ENCODE measurements around the gene DNAJB7.
"Not testable (repeated sequence)": the region's sequence is repeated elsewhere in the genome, so short reads cannot be mapped to it uniquely, and the experiment has no call there.

DNA sequence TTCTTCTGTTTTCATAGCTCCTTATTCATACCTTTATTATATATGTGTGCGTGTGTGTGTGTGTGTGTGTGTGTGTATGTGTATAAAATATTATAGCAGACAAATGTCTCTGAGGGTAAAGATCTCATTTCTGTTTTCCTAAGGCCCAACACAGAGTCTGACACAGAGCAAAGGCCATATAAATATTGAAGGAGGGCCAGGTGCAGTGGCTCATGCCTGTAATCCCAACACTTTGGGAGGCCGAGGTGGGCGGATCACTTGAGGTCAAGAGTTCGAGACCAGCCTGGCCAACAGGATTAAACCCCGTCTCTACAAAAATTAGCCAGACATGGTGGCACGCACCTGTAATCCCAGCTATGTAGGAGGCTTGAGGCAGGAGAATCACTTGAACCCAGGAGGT lies 6.5 kb upstream of the DNAJB7 start:
- TF ChIP-seq, protein P1, sequence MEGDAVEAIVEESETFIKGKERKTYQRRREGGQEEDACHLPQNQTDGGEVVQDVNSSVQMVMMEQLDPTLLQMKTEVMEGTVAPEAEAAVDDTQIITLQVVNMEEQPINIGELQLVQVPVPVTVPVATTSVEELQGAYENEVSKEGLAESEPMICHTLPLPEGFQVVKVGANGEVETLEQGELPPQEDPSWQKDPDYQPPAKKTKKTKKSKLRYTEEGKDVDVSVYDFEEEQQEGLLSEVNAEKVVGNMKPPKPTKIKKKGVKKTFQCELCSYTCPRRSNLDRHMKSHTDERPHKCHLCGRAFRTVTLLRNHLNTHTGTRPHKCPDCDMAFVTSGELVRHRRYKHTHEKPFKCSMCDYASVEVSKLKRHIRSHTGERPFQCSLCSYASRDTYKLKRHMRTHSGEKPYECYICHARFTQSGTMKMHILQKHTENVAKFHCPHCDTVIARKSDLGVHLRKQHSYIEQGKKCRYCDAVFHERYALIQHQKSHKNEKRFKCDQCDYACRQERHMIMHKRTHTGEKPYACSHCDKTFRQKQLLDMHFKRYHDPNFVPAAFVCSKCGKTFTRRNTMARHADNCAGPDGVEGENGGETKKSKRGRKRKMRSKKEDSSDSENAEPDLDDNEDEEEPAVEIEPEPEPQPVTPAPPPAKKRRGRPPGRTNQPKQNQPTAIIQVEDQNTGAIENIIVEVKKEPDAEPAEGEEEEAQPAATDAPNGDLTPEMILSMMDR (IDR thresholded peaks at IDR 0.05): not testable (repeated sequence)
- TF ChIP-seq POLR2A (IDR thresholded peaks at IDR 0.05): not testable (repeated sequence)
